HG02852 (cell line): ENCODE measurements around the gene SLIT3.

Source experiments
- ATAC-seq: cut with Tn5 transposase; IDR thresholded peaks from one replicate; pipeline ENCODE4 v1.9.1; 2021; ENCODE audit warnings: mild to moderate bottlenecking, moderate library complexity; ENCODE audit not compliant: unreplicated experiment

The SLIT3 gene

DNA sequence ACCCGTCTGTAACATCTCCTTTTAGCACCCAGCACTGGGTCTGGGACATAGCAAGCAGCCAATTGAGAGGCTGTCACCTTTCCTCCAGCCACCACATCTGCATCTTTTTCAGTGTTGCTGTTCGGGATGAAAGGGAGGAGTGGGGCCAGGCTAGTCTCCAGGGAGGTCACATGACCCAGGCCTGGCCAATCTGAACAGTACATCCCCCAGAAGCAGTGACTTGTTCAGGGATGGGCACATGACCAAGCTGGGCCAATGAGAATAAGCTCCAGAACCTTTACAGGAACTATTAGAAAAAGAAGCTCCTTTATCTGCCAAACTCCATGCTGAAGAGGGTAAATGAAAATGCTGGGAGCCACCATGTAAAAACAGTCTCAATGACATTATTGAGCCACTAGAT lies 359.0 kb downstream of the SLIT3 start:
- ATAC-seq: no peak

- no peak for ATAC-seq
Observed at GRCh38 chr5:168940712-168941111, 360.2 kb downstream of the SLIT3 start.

- no peak for ATAC-seq
Observed at GRCh38 chr5:168939887-168940544, 360.9 kb downstream of the SLIT3 start.

DNA sequence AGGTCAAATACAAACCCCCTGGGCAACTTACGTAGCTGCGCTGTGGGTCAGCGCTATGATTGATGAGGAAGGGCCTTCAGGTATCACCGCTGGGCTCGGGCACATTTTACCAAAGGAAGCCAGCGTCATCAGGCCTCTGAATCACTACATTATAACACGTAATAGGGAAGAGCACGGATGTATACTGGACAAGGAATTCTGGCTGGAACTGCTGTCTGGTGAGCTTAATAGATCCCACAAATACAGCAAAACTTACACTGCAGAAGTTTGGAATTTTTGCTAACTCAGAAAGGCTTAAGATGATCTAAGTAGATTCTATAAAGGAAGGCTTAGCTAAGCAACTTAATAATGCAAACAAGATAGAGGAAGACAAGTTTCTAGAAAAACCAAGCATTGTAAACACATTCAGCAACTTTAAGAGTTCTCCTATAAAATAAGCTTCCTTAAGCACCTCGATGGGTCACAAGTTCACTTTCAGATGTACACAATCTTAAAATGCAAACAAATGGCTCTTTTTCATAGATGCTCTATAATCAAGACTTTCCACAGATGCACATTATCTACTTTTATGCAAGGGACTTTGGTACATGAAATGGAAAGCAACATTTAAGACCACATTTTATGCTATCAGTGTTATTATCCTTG lies 361.7 kb downstream of the SLIT3 start:
- no peak for ATAC-seq

- no peak for ATAC-seq
Observed at GRCh38 chr5:168936511-168936910, 364.4 kb downstream of the SLIT3 start.

- ATAC-seq: no peak
Observed at GRCh38 chr5:168935183-168935582, 365.8 kb downstream of the SLIT3 start.

GRCh38 chr5:168934169-168934568 lies 366.8 kb downstream of the SLIT3 start:
- ATAC-seq: no peak

GRCh38 chr5:168932400-168933189 lies 368.3 kb downstream of the SLIT3 start:
- no peak for ATAC-seq

GRCh38 chr5:168931638-168932345 lies 369.1 kb downstream of the SLIT3 start:
- ATAC-seq: no peak

DNA sequence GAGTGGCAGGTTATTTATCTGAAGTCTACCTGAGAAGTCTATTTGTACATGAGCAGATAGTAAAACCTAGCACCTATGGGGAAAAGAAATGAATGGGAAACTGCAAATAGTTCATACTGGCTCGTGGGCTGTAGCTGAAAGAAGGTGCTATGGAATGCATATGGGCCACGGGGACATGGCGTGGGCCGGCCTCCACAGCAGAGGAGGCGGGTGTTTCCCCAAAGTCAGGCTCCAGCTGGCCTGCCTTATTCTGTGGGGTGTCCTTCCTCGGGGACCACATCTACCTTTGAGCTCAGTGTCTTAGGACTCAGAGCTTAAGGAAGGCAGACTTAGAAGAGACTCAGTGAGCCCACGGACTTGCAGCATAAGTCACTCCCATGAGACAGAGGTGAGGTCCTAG lies 371.3 kb downstream of the SLIT3 start:
- no peak for ATAC-seq

DNA sequence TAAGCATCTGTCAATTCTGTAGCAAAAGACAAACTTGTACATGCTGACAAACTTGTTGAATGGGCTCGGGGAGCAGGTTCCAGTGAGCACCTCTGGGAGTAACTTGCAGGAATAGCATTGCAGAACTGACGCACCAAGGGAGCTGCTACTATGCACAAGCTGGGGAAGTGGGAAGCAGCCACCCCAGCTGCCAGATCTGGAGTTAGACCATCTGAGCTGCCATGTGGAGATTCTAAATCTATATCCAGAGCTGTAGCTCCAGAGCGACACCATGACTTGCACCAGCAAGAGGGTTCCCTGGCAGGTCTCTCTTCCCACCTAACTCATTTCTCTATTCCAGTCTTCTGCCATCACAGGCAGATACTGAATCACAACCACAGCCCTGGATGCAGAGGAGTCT lies 375.8 kb downstream of the SLIT3 start:
- no peak for ATAC-seq

DNA sequence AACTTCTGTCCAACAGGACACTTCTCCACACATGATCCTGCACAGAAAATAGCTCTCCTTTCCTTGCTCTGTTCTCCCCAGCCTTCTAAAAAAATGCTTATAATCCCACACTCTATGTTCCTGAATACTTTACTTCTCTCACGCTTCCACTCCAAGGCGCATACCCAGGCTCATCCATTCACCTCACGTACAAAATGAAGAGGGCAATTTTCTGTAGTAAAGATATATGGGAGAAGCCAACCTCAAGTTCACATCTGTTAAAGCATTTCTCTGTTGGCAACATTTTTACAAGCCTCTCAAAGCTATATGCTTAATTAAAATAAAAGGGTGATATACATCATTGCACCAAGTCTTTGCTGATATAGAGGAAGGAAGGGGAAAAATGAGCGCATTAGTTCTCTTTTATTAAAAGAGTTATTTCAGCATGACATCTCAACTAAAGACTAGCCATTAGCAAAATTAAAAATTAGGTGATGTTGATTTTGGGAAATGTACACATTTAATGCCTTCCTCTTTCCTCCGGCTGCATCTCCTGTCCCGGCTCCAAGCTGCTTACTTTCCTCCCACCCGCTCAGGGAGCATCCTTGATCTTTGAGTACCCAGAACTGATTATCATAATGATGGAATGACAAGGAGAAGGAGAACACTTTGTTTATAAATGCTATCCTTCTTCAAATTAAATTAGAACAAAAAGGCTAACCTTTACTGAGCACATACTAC lies 379.6 kb downstream of the SLIT3 start:
- ATAC-seq: no peak

DNA sequence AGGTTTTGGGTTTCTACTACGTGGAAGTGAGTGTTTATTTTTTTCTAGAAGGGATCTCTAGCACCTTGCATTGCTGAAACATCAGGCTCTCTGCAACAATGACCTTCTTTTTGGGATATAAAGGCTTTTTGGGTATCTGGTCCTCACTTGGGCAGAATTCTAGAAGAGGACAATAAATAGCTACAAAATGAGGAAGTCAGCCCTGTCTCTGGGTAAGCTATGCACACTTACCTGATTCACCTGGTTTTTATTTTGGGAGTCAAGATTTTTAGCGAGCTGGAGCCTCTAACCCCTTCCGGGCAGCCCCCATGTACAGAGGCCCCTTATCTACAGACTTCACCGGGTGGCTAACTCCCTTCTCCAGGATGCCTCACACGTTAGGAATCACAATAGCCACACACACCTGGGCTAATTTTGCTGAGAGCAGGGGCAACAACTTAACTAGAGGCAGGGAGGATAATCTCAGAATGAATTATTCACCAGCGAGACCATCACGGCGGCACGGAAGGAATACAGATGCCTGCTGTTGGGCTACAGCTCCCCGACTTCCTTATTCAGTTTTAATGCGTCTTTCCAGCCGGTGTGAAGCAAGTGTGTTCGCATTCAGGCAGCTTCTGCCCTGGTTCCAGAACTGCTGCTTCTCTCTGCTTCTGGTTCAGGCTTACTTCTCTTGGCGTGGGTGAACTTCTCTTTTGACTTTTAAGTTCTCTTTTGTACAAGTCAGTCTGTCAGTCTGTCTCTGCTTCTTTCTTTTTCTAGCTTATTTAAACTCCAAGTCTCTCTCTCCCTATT lies 380.7 kb downstream of the SLIT3 start:
- ATAC-seq: no peak

DNA sequence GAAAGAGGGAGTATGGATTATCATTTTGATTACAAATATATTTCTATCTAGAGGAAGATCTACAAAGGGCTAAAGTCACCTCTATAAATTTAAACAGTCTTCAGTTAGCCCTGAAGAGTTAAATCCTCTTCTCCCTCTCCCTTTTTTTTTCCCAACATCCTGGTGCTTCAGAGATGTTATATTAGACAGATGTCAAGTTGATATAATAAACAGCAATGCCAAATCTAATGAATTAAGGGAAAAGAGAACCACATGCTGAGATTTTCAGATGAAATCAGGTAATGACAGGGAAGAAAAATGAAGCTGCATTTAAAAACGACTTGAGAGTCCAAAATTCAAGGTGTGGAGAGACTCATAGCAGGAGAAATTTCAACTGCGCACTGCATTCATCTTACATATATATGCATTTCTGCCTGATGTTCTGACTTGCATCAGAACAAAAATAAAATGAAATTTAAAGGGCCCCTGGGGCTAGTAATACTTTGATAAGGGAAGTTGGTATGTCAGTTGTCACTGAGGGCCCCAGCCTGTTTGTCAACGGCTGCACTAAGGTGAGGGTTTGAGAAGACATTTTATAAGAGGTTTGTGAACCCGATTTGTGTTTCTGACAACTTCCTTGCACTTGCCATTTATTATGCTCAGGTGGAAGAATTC lies 382.9 kb downstream of the SLIT3 start:
- ATAC-seq: no peak

DNA sequence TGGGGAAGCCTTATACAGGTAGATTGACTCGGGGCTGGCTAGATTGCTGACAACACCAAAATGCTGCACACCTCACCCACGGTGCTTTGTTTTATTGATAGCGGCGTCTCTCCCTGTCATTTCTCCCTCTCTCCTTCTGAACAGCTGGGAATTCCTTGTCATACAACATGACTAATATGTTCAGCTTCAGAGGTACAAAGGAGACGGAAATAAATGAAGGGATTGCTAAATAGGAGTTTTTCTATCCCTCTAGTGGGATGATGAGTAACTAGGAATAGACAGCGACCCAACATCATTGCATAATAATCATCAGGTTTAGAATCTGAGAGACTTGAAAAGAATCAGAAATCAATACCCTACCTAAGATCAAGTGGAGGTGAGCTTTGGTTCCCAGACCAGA lies 384.1 kb downstream of the SLIT3 start:
- no peak for ATAC-seq

DNA sequence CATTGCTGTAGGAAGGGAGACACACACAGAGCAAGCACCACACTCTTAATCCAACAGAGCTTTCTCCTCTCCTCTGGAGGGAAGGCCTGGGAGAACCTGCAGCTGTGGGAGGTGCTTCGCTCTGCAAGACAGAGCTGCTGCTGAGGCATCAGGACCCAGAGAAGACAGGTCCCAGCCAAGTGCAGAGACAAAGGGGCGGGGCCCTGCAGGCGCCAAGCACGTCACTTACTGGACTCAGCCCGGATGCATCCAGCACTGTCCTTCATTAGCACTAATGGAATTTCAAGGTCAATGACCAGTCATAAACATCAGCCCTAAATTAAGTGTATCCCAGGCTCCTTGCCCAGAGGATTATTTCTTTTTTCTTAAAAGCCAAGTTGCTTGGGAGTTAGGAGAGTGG lies 384.7 kb downstream of the SLIT3 start:
- ATAC-seq: no peak

- ATAC-seq: no peak
Observed at GRCh38 chr5:168914491-168914890, 386.4 kb downstream of the SLIT3 start.

DNA sequence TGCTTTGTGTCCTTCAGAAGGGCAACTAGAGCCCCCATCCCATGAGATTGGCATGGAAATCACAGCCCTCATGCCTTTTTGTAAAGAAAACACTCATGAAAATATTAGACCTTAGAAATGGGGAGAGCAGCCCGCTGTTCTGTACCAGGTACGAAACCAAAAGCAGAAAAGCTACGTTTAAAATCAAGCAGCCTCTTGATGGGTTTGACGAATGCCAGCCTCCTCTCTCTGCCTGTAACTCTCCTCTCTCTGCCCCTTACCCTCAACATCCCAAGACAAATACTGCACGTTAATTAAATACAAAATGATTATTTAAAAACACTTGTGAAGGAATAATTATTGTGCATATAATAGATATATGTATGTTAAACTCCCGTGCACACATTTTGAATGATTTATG lies 390.1 kb downstream of the SLIT3 start:
- no peak for ATAC-seq

- no peak for ATAC-seq
Observed at GRCh38 chr5:168908207-168908606, 392.7 kb downstream of the SLIT3 start.

- ATAC-seq: no peak
Observed at GRCh38 chr5:168903061-168903460, 397.9 kb downstream of the SLIT3 start.
